ENCODE data around the gene DDX10.

- TF ChIP-seq SMC3 (conservative IDR thresholded peaks at IDR 0.05; ENCODE audit: poor library complexity) (no peak), CTCF (IDR thresholded peaks at IDR 0.05; ENCODE audit: poor library complexity, severe bottlenecking) (no peak), POLR2AphosphoS5 (IDR thresholded peaks at IDR 0.05) (no peak), TAF1 (IDR thresholded peaks at IDR 0.05; ENCODE audit: low read depth) (no peak), EZH2 (IDR thresholded peaks at IDR 0.05; ENCODE audit: borderline replicate concordance, insufficient read depth, low read length, poor library complexity, severe bottlenecking) (no peak), MXI1 (conservative IDR thresholded peaks at IDR 0.05; ENCODE audit: poor library complexity, severe bottlenecking) (no peak)
These were observed 189.5 kb downstream of the DDX10 start for GRCh38 chr11:108854346-108854745.
